GM12892 (cell line): ENCODE data around the gene ME3.

Source experiments
- POLR2A ChIP-seq: IDR thresholded peaks from 2 replicates; pipeline ENCODE4 v1.6.1; 2011; ENCODE audit warnings: low read depth, low read length, control low read depth
- POLR2AphosphoS5 ChIP-seq: IDR thresholded peaks from 2 replicates; pipeline ENCODE4 v1.6.1; 2011; ENCODE audit warnings: low read depth, low read length, control low read depth
- TAF1 ChIP-seq: IDR thresholded peaks from 2 replicates; pipeline ENCODE4 v1.6.1; 2011; ENCODE audit warnings: low read depth, mild to moderate bottlenecking, control low read depth, low read length, borderline replicate concordance

DNA sequence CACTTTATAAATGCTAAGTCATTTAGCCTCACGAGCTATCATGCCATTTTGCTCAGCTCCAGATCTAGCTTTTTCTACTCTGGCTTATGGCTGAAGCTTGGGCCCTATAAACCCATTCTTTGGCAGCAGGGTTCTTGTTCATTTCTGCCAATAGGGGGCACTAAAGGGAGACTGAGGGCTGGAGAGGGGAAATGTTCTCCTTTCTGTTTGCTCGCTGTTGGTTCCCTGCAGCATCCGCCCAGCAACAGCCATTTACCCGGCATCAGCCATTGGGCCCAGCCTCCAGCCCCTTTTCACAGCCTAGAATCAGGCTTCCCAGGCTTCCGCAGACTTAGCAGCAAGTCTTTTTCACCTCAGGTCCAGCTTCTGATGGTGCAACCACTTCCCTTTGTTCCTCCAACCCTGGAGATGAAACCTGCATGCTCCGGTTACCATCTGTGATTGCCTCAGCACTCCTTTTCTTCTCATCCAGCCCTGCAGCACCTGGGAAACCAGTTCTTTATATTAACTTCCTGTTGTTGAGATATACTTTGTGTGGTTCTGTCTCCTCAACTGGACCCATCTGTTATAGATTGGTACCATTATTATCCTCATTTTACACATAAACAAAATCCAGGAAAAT, 4.2 kb upstream of the ME3 start:
- TF ChIP-seq POLR2AphosphoS5 (no peak), TAF1 (no peak), POLR2A (no peak)
